Stimulated activated naive CD8-positive, alpha-beta T cell treated with anti-CD3 and anti-CD28 coated beads, Interleukin-15, amount 100 ng/mL, for 72 hours (primary cell): ENCODE results near the gene LRRC73.

ENCODE experiments used
- ATAC-seq: fragments of 150-1000 bp; cut with Tn5 transposase; 2 replicates; pipeline ENCODE4 v1.10.0; 2021; ENCODE audit warnings: mild to moderate bottlenecking, moderate library complexity
- DNase-seq, 2 donors: peaks; one replicate each; pipeline ENCODE4 v3.0.0; 2021 to 2022
- H3K27ac Mint-ChIP-seq, 2 donors: one replicate each; pipeline ENCODE4 v1.8.0; 2022; ENCODE audit warnings: mild to moderate bottlenecking in 2 of 2, mixed read lengths in 2 of 2, moderate library complexity in 2 of 2
- H3K27me3 Mint-ChIP-seq: one replicate; pipeline ENCODE4 v1.8.0; 2022; ENCODE audit warnings: mixed read lengths
- H3K4me1 Mint-ChIP-seq: one replicate; pipeline ENCODE4 v1.8.0; 2022; ENCODE audit warnings: mild to moderate bottlenecking, mixed read lengths
- H3K4me3 Mint-ChIP-seq, 2 donors: one replicate each; pipeline ENCODE4 v1.8.0; 2022; ENCODE audit warnings: mild to moderate bottlenecking in 2 of 2, mixed read lengths in 2 of 2, moderate library complexity in 1 of 2
- H3K9me3 Mint-ChIP-seq, 2 donors: one replicate each; pipeline ENCODE4 v1.8.0; 2022; ENCODE audit warnings: mixed read lengths in 2 of 2

Gene LRRC73

DNA sequence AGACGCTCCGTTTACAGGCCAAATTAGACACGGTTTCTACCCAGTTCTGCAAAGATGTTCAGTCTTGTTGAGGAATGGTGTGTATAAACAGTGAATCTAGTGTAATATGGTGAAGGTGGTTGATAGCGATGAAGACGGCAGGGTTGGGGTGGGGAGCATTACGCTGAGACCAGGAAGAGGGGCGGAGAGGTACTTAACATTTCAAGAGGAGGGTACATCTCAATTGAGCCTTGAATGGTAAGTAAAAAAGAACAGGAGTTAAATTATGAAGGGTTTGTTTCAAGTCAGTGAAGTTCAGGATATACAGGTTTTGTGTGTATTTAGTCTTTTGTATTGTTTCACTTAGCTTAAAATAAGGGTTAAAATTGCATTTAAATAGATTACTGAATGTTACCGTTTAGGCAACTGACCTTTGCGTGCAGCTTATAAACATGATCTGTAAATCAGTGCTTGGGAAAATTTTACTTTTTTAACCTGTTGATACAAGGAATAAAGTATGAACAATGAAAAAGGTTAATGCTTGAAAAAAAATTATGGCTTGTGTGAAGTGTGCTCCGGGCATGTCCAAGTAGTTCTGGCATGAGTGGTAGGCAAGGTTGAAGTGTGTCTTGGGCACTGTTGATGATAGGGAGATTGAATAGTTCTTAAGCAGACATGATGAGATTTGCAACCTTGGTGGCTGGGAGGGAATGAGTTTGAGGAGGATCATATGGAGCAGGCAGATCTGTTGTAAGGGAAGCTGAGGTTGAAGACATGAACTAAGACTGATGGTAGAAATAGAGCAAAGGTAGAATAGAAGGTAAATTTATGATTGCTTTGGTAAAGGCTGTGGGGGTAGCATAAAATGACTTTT lies 7.6 kb upstream of the LRRC73 start:
- H3K9me3 Mint-ChIP-seq = no peaks in the 10 kb centered on the region
- no peaks in the 10 kb centered on the region for H3K27me3 Mint-ChIP-seq
- ATAC-seq (peak; percentile 22), DNase-seq (no peak)
- H3K4me1 Mint-ChIP-seq = peaks cover 21% of the 10 kb centered on the region
- no peak overlapping the region for H3K4me3 Mint-ChIP-seq
- no peak overlapping the region for H3K27ac Mint-ChIP-seq

DNA sequence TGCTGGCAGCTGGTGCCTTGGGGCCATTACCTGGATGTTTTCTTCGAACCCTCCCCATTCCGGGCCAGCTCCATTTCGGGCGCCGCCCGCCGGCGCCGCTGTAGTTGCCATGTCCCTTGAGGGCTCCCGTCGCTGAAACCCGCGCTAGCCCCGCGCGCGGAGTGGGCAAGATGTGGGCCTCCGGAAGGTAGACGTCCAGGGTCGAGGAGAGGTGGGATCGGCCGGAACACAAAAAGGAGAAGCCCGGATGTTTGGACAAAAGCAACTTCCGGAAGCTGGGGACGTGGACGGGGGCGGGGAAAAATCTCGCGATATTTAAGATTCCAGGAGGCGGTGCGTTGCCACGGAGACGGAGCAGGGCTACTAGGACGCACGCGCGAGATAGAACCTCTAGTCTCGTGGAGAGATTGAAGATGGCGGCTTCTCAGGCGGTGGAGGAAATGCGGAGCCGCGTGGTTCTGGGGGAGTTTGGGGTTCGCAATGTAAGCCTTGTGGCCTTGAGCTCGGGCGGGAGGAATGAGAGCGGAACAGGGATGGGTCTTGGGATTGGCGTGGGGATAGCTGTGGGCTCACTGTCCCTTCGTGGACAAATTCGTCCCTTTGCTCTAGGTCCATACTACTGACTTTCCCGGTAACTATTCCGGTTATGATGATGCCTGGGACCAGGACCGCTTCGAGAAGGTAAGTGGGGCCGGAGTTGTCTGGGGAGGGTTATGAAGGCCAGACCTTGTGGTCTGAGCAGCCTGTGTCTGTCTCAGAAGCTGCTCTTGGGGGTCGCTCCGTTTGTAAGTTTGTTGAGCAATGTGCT lies 6.8 kb upstream of the LRRC73 start, which contains the start of the genes POLR1C and YIPF3:
POLR1C (plus strand) TSS at position 393 of the 808 bp plus-strand sequence; CDS start at position 414, 21 bp downstream.
YIPF3 (minus strand) TSS at position 230 of the 808 bp plus-strand sequence; CDS start at position 111, 119 bp downstream.
- H3K4me1 Mint-ChIP-seq = peaks cover 21% of the 10 kb centered on the region
- DNase-seq (peak; percentile 95 to 97), ATAC-seq (peak; percentile 95)
- H3K4me3 Mint-ChIP-seq = no peak within 1 kb of the TSS
- H3K27me3 Mint-ChIP-seq = no peaks in the 10 kb centered on the region
- no peak within 1 kb of the TSS for H3K27ac Mint-ChIP-seq
- no peaks in the 10 kb centered on the region for H3K9me3 Mint-ChIP-seq

DNA sequence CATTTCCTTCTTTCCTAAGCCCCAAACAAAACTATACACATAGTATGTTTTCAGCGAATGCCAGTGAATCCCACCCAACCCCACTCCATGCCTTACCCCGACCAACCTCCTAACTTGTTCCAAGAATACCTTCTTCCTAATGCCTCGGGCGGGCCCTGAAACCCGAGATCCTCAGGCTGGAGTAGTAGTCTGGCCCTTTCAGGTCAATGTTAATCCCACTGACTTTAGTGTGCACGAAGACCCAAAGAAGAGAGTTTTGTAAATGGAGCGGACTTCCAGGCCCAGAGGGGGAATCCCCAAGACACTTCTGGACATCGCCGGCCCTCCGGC lies 6.2 kb upstream of the LRRC73 start:
- no peak overlapping the region for H3K27ac Mint-ChIP-seq
- DNase-seq (no peak), ATAC-seq (no peak)
- H3K27me3 Mint-ChIP-seq = no peaks in the 10 kb centered on the region
- no peak overlapping the region for H3K4me3 Mint-ChIP-seq
- H3K9me3 Mint-ChIP-seq = no peaks in the 10 kb centered on the region
- peaks cover 21% of the 10 kb centered on the region for H3K4me1 Mint-ChIP-seq

DNA sequence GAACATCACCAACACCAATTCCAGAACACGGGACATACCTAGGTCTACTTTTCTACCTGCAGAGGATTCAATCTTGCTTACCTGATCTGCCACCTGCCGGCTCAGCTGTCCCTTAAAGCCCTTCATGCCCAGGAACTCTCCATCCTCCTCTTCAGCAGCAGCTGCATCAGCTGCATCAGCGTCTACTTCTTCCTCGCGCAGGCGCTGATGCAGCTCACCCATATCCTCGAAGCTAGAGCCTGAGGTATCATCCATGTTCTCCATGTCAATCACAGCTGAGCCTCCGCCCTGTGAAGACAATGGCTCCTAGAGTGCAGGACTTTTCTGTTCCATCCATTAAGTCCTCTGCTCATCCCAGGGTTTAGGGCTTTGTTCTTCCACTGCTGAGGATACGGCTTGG lies 5.7 kb upstream of the LRRC73 start:
- DNase-seq = no peak
- Mint-ChIP-seq H3K27me3 (no peaks in the 10 kb centered on the region), H3K4me1 (peaks cover 22% of the 10 kb centered on the region), H3K4me3 (no peak overlapping the region), H3K9me3 (no peaks in the 10 kb centered on the region), H3K27ac (no peak overlapping the region)
- no peak for ATAC-seq

DNA sequence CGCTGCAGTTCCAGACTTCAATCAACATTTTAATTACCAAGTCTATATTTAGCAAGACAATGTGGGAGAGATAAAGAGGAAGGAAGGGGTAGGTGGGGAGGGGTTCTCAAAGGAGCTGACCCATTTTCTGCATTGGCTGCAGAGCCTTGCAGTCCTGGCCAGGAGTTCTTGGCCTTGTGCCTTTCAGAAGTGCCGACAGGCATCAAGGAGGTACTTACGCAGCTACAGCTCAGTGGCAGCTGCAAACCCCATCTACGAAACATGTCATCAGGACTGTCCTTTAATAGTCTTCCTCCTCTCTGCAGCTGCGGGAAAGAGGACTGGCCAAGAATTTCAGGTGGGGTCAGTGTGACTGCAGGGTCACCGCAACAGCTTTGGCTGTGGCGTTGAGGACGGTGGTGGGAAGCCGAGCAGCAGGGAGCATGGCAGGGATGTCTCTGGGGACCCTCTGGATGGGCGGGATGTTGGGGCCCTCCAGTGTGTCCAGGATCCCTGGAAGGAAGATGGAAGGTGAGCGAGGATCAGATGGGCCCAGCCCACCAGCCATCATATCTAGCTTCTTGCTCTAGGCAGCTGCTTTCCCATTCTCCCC lies 1.8 kb upstream of the LRRC73 start:
- DNase-seq (no peak), ATAC-seq (no peak)
- Mint-ChIP-seq H3K9me3 (no peaks in the 10 kb centered on the region), H3K4me3 (no peak overlapping the region), H3K27me3 (peaks cover 26% of the 10 kb centered on the region), H3K27ac (no peak overlapping the region), H3K4me1 (peaks cover 46% of the 10 kb centered on the region)

DNA sequence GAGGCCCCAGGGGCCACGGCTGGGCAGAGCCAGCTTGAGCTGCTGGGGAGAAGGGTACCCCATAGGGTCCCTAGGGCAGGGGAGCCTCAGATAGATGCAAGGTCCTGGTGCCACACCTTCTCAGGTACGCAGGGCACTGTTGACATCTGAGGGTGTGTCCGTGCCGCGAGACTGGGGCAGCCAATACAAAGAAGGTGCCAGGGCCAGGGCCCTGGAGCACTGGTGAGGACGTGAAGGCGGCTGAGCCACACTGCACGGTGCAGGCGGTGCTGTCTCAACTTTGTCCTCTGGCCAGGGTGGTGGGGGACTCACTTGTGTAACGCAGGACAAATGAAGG lies 649 bp upstream of the LRRC73 start:
- H3K4me3 Mint-ChIP-seq = peak overlapping the region; percentile 73 to 76
- peak overlapping the region in 1 of 2 donors; percentile 13 for H3K27ac Mint-ChIP-seq

DNA sequence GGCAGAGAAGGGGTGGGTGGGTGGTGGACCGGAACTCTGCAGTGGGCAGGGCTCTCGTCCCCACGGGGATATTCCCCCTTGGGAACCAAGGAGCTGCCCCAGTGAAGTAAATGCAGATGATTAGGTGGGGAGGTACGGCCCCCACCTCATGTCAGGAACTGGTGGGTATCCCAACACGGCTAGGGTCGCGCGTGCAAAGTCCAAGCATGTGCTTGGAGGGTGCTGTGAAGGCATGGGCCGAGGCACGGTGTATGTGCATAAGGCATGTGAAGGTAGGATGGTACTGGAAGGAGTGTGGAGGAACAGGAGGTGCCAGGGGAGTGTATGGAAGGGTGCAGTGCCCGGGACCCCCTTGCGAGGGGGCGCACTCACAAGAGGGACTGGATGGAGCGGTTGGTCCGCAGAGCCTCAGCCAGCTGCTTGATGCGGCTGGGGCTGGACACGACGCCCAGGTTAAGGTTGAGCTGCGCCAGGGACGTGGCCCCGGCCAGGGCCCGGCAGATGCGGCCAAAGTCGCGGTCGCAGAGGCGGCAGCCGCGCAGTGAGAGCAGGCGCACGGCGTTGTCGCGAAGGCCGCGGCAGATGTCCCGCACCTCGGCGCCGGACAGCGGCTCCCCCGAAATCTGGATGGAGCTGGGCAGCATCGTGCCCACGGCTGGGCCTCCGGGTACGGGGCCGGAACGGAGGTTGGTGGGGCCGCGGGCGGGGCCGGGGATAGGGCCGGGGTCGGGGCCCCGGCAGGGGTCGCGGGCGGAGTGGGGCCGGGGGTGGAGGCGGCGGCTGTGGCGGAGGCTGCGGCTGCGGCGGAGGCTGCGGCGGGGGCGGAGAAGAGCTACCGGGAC lies 783 bp downstream of the LRRC73 start:
- peak in 1 of 2 donors; percentile 20 for DNase-seq
- peaks cover 26% of the 10 kb centered on the region for H3K27me3 Mint-ChIP-seq
- peaks cover 34% of the 10 kb centered on the region for H3K4me1 Mint-ChIP-seq
- peak overlapping the region in 1 of 2 donors; percentile 74 for H3K27ac Mint-ChIP-seq
- peak; percentile 22 for ATAC-seq
- H3K9me3 Mint-ChIP-seq = no peaks in the 10 kb centered on the region
- H3K4me3 Mint-ChIP-seq = peak overlapping the region; percentile 74 to 76

More for the DNA sequence above, 649 bp upstream of the LRRC73 start:
- ATAC-seq (no peak), DNase-seq (no peak)
- peaks cover 26% of the 10 kb centered on the region for H3K27me3 Mint-ChIP-seq
- peaks cover 44% of the 10 kb centered on the region for H3K4me1 Mint-ChIP-seq
- no peaks in the 10 kb centered on the region for H3K9me3 Mint-ChIP-seq

DNA sequence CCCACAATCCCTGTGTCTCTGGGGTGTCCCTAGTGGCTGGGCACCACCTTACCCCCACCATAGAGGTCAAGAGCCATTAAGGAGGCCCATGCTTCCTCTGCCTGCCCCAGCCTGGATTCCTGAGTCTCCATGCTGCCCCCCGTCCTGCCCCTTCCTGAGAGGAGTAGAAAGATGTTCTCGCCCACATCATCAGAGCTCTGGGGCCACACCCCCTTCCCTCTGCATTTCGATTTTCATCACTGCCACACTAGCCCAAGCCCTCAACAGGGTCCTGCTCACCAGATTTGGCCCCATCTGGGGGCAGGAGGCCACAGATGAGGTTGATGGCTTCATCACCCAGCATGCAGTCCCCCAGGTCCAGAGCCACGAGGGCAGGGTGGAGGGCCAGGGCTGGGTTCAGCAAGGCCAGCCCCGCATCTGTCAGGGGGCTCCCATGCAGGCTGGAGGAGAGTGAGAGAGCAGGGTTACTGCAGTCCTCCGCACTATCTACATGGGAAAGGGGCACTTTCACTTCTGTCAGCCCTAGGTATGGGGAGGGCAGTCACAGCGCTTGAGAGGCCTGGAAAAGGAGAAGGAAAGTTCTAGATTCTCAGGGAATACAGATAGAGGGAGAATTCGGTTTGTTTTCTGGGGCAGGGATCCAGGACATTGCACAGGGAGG lies 1.5 kb downstream of the LRRC73 start:
- peak in 1 of 2 donors; percentile 15 for DNase-seq
- Mint-ChIP-seq H3K4me1 (peaks cover 33% of the 10 kb centered on the region), H3K9me3 (no peaks in the 10 kb centered on the region), H3K27ac (peak overlapping the region in 1 of 2 donors; percentile 46), H3K27me3 (peaks cover 26% of the 10 kb centered on the region), H3K4me3 (peak overlapping the region; percentile 74 to 76)
- ATAC-seq = no peak

DNA sequence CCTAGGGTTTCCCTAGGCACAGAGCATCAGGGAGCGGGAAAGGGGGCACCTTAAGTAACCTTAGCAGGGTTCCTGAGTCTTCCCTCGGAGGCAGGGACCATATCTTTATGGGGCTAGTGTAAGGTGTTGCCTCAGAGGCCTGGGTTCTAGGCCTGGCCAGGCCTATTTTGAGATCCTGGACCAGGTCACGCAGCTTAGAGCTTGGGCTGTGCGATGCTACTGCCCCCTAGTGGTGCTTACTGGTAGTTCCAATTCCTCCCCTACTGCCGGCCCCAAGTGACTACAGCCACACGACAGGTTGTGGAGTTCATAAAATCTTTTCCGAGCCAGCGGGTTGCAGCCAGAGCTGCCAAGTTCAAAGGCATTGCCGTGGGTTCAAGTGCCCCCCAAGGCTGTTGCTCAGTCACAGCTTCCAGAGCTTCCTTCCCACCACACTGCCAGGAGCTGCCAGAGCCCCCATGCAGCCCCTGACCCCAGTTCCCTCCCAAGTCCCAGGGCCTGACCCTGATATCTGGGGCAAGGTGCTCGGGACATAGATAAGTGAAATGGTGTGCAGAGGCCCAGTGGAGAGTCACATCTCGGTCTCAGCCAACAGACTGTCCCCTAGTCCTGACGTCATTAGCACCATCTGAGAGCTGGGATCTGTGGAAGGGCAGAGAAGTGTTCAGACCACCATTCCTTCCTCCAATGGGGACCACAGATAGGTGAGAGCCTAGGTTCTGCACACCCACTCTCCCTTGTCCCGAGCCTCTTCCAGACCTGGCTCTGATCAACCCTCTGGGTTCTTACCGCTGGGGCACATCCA lies 3.3 kb downstream of the LRRC73 start:
- H3K4me3 Mint-ChIP-seq = no peak overlapping the region
- H3K4me1 Mint-ChIP-seq = peaks cover 29% of the 10 kb centered on the region
- H3K27ac Mint-ChIP-seq = peak overlapping the region in 1 of 2 donors; percentile 68
- DNase-seq (peak; percentile 81 to 84), ATAC-seq (peak; percentile 79)
- no peaks in the 10 kb centered on the region for H3K9me3 Mint-ChIP-seq
- peaks cover 26% of the 10 kb centered on the region for H3K27me3 Mint-ChIP-seq

DNA sequence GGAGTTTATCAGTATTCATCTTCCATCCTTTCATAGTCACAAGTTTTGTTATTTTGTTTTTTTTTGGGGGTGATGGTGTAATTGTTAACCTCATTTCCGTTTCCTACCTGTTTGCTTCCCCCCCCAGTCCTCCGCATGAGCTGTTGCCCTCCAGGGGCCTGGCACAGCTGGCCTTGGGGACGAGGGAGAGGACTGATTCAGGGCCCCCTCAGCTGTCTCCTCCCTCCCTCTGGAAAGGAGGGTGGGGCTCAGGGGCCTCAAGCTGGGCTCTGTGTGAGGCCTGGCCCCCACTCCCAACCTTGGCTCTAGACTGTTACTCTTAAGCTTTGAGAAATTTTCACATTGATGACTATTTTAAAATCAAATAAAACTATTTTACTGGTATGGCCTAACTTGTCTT lies 4.0 kb downstream of the LRRC73 start:
- Mint-ChIP-seq H3K27me3 (peaks cover 26% of the 10 kb centered on the region), H3K4me3 (no peak overlapping the region), H3K27ac (no peak overlapping the region), H3K4me1 (peaks cover 29% of the 10 kb centered on the region), H3K9me3 (no peaks in the 10 kb centered on the region)
- DNase-seq (no peak), ATAC-seq (no peak)

DNA sequence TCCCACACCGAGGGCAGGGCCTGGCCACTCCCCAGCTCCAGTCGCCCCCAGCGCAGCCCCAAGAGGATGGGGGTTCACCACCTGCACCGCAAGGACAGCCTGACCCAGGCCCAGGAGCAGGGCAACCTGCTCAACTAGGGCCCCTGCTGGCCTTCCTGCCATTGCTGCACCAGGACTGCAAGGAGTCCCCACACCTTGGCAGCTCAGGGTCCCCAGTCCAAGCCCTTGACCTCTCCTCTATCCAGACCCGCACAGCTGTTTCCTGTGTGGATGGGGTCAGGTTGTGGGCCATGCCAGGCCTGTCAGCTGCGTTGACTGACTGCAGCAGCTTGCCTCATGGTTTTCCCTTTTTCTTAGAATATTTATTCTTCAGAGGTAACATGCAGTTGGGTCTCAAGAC lies 4.4 kb downstream of the LRRC73 start:
- Mint-ChIP-seq H3K4me3 (no peak overlapping the region), H3K4me1 (peaks cover 27% of the 10 kb centered on the region), H3K9me3 (no peaks in the 10 kb centered on the region), H3K27me3 (peaks cover 26% of the 10 kb centered on the region), H3K27ac (no peak overlapping the region)
- no peak for ATAC-seq
- DNase-seq = no peak

DNA sequence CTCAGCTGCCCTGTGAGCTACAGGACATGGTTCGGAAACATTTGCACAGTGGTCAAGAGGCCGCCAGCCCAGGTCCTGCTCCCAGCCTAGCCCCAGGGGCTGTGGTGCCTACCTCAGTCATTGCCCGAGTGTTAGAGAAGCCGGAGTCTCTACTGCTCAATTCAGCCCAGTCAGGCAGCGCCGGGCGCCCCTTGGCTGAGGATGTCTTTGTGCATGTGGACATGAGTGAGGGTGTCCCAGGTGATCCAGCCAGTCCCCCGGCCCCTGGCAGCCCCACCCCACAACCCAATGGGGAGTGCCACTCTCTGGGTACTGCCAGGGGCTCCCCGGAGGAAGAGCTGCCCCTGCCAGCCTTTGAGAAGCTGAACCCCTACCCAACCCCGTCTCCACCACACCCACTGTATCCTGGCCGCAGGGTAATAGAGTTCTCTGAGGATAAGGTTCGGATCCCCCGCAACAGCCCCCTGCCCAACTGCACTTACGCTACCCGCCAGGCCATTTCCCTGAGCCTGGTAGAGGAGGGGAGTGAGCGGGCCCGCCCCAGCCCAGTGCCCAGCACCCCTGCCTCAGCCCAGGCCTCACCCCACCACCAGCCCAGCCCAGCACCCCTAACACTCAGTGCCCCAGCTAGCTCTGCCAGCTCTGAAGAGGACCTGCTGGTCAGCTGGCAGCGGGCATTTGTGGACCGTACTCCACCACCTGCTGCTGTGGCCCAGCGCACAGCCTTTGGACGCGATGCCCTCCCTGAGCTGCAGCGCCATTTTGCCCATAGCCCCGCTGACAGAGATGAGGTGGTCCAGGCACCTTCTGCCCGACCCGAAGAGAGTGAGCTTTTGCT lies 5.2 kb downstream of the LRRC73 start:
- Mint-ChIP-seq H3K9me3 (no peaks in the 10 kb centered on the region), H3K4me1 (peaks cover 22% of the 10 kb centered on the region), H3K27ac (no peak overlapping the region), H3K4me3 (no peak overlapping the region), H3K27me3 (peaks cover 26% of the 10 kb centered on the region)
- ATAC-seq = no peak
- no peak for DNase-seq

DNA sequence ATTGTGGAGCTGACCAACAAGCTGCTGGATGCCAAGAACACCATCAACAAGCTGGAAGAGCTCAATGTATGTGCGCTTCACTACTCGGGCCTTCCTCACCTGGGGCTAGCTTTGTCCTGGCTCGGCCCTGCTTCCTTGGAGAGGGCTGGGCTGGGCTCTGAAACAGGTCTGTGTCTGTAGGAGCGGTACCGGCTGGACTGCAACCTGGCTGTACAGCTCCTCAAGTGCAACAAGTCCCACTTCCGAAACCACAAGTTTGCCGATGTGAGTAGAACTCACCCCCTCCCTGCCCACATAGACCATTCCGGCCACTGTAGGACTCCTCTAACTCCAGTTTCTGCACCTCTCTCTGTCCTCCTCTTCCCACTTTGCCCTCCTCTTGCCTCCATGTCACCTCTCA lies 6.7 kb downstream of the LRRC73 start:
- DNase-seq (no peak), ATAC-seq (no peak)
- Mint-ChIP-seq H3K4me3 (no peak overlapping the region), H3K4me1 (peaks cover 11% of the 10 kb centered on the region), H3K27ac (no peak overlapping the region), H3K9me3 (no peaks in the 10 kb centered on the region), H3K27me3 (peaks cover 14% of the 10 kb centered on the region)
